ENCODE results near the gene ARNT2.
"Not testable (repeated sequence)": the region's sequence is repeated elsewhere in the genome, so short reads cannot be mapped to it uniquely, and the experiment has no call there.

The ARNT2 gene

GRCh38 chr15:80638553-80639167 is 234.5 kb downstream of the ARNT2 start:
- Mint-ChIP-seq H3K27ac (ENCODE audit: low read depth) (no peak overlapping the region), H3K36me3 (ENCODE audit: insufficient read depth) (no peaks in the 10 kb centered on the region), H3K9me3 (no peaks in the 10 kb centered on the region), H3K4me1 (no peaks in the 10 kb centered on the region), H3K27me3 (no peaks in the 10 kb centered on the region), H3K4me3 (no peak overlapping the region)
- ATAC-seq (replicated peaks; ENCODE audit: extremely low read depth, poor library complexity, severe bottlenecking) = no peak
- no peak for DNase-seq (ENCODE audit: low spot score in 2 of 2)

GRCh38 chr15:80639168-80639555 is 235.0 kb downstream of the ARNT2 start:
- ATAC-seq (replicated peaks; ENCODE audit: extremely low read depth, poor library complexity, severe bottlenecking) (no peak), DNase-seq (ENCODE audit: low spot score in 2 of 2) (no peak)
- no peak overlapping the region for H3K4me3 Mint-ChIP-seq
- H3K4me1 Mint-ChIP-seq = no peaks in the 10 kb centered on the region
- no peak overlapping the region for H3K27ac Mint-ChIP-seq (ENCODE audit: low read depth)
- no peaks in the 10 kb centered on the region for H3K36me3 Mint-ChIP-seq (ENCODE audit: insufficient read depth)
- no peaks in the 10 kb centered on the region for H3K9me3 Mint-ChIP-seq
- H3K27me3 Mint-ChIP-seq = no peaks in the 10 kb centered on the region

- Mint-ChIP-seq H3K36me3 (ENCODE audit: insufficient read depth) (peaks cover 2% of the 10 kb centered on the region), H3K4me3 (no peak overlapping the region), H3K27me3 (no peaks in the 10 kb centered on the region), H3K4me1 (no peaks in the 10 kb centered on the region), H3K9me3 (no peaks in the 10 kb centered on the region), H3K27ac (ENCODE audit: low read depth) (no peak overlapping the region)
- ATAC-seq (replicated peaks; ENCODE audit: extremely low read depth, poor library complexity, severe bottlenecking) = no peak
- no peak for DNase-seq (ENCODE audit: low spot score in 2 of 2)
Measured at GRCh38 chr15:80640531-80641121, 236.4 kb downstream of the ARNT2 start.

GRCh38 chr15:80641384-80641783 is 237.2 kb downstream of the ARNT2 start:
- no peak for ATAC-seq (replicated peaks; ENCODE audit: extremely low read depth, poor library complexity, severe bottlenecking)
- Mint-ChIP-seq H3K27ac (ENCODE audit: low read depth) (no peak overlapping the region), H3K9me3 (no peaks in the 10 kb centered on the region), H3K4me1 (no peaks in the 10 kb centered on the region), H3K4me3 (no peak overlapping the region), H3K36me3 (ENCODE audit: insufficient read depth) (peaks cover 2% of the 10 kb centered on the region), H3K27me3 (no peaks in the 10 kb centered on the region)
- no peak for DNase-seq (ENCODE audit: low spot score in 2 of 2)

- Mint-ChIP-seq H3K36me3 (ENCODE audit: insufficient read depth) (peaks cover 2% of the 10 kb centered on the region), H3K27ac (ENCODE audit: low read depth) (no peak overlapping the region)
- no peak for ATAC-seq (replicated peaks; ENCODE audit: extremely low read depth, poor library complexity, severe bottlenecking)
Measured at GRCh38 chr15:80643431-80643951, 239.3 kb downstream of the ARNT2 start.

GRCh38 chr15:80645494-80646065 is 241.4 kb downstream of the ARNT2 start:
- Mint-ChIP-seq H3K9me3 (no peaks in the 10 kb centered on the region), H3K36me3 (ENCODE audit: insufficient read depth) (peaks cover 2% of the 10 kb centered on the region), H3K27ac (ENCODE audit: low read depth) (no peak overlapping the region), H3K4me1 (no peaks in the 10 kb centered on the region), H3K4me3 (no peak overlapping the region), H3K27me3 (no peaks in the 10 kb centered on the region)
- no peak for DNase-seq (ENCODE audit: low spot score in 2 of 2)
- no peak for ATAC-seq (replicated peaks; ENCODE audit: extremely low read depth, poor library complexity, severe bottlenecking)

More at GRCh38 chr15:80643431-80643951, 239.3 kb downstream of the ARNT2 start:
- no peaks in the 10 kb centered on the region for H3K27me3 Mint-ChIP-seq
- no peak overlapping the region for H3K4me3 Mint-ChIP-seq
- no peaks in the 10 kb centered on the region for H3K4me1 Mint-ChIP-seq
- no peaks in the 10 kb centered on the region for H3K9me3 Mint-ChIP-seq
- no peak for DNase-seq (ENCODE audit: low spot score in 2 of 2)

- DNase-seq (ENCODE audit: low spot score in 2 of 2); H3K4me1 Mint-ChIP-seq; H3K9me3 Mint-ChIP-seq; H3K36me3 Mint-ChIP-seq (ENCODE audit: insufficient read depth); H3K27me3 Mint-ChIP-seq; H3K27ac Mint-ChIP-seq (ENCODE audit: low read depth); ATAC-seq (replicated peaks; ENCODE audit: extremely low read depth, poor library complexity, severe bottlenecking); H3K4me3 Mint-ChIP-seq: not testable (repeated sequence)
Measured at GRCh38 chr15:80647424-80647823, 243.2 kb downstream of the ARNT2 start.
